K562 (cell line): ENCODE measurements around the gene NDP. TPM values are rescaled to one million over a fixed set of nuclear protein-coding genes. Genes with fewer than 3 reads are reported as not detected.

ENCODE experiments used
- ATAC-seq: fragments of 200-7000 bp; cut with Tn5 transposase; 3 replicates; pipeline ENCODE4 v1.9.1; 2020; ENCODE audit warnings: moderate library complexity
- BruUV-seq: library from RNA; stranded (reverse); fragments of 400-500 nt; replicated peaks from 2 replicates; lab custom pipeline; 2021; lab: Mats Ljungman, UMichigan
- CTCF ChIA-PET: fragments of 300-600 bp; formaldehyde crosslinking; extraction: SDS; loops from one replicate; lab custom pipeline; 2021; ENCODE audit warnings: low intra/inter-chr PET ratio; lab: Yijun Ruan, JAX
- POLR2A ChIA-PET: fragments of 300-600, 350-650 bp; sonication (Branson Sonifier 250); formaldehyde crosslinking; extraction: SDS; loops from one replicate; lab custom pipeline; 2021; ENCODE audit warnings: antibody characterized with exemption, inconsistent platforms; lab: Yijun Ruan, JAX
- DNase-seq, 4 experiments: peaks; one replicate each; pipeline versions ENCODE4 v3.0.0 to v3.0.0-alpha.2; 2011 to 2018; ENCODE audit warnings: low spot score in 3 of 4, mixed read lengths in 3 of 4; ENCODE audit errors: extremely low read depth in 1 of 4
- FAIRE-seq: peaks from 2 replicates; lab custom pipeline; 2011; peaks lifted over from hg19 to GRCh38; lab: Jason Lieb, UNC
- H2AFZ ChIP-seq: 2 replicates; pipeline ENCODE4 v1.6.0; 2011; ENCODE audit warnings: low read depth, low read length, control low read depth, inconsistent platforms
- H3K27ac ChIP-seq: fragments of 200-600 bp; 3 replicates; pipeline ENCODE4 v1.8.0; 2011; ENCODE audit warnings: low read depth, mild to moderate bottlenecking, control low read depth, inconsistent platforms, low read length, moderate library complexity, mixed read lengths; ENCODE audit errors: extremely low read depth
- H3K27me3 ChIP-seq, 2 experiments: fragments of 300-600 bp in 1 of 2; 2 replicates in 1 of 2; 3 replicates in 1 of 2; pipeline versions ENCODE4 v1.6.0 to v1.8.0; 2011; ENCODE audit warnings: inconsistent platforms in 2 of 2, low read length in 2 of 2, mild to moderate bottlenecking in 1 of 2, mixed read lengths in 1 of 2, moderate library complexity in 1 of 2; ENCODE audit not compliant: control insufficient read depth in 2 of 2, insufficient read depth in 2 of 2
- H3K36me3 ChIP-seq: fragments of 300-600 bp; 3 replicates; pipeline ENCODE4 v1.8.0; 2011; ENCODE audit warnings: mild to moderate bottlenecking, low read length, inconsistent platforms; ENCODE audit not compliant: control insufficient read depth, insufficient read depth
- H3K4me1 ChIP-seq, 2 experiments: fragments of 200-600 bp in 1 of 2; replicated peaks in 1 of 2; 2 replicates in 1 of 2; 3 replicates in 1 of 2; pipeline versions ENCODE4 v1.5.1 to v1.8.0; 2011; ENCODE audit warnings: inconsistent platforms in 2 of 2, low read length in 2 of 2, mild to moderate bottlenecking in 1 of 2, mixed read lengths in 1 of 2, moderate library complexity in 1 of 2; ENCODE audit not compliant: control insufficient read depth in 2 of 2, insufficient read depth in 2 of 2
- H3K4me2 ChIP-seq: 2 replicates; pipeline ENCODE4 v1.6.1; 2011; ENCODE audit warnings: low read length, control low read depth, inconsistent platforms, mixed read lengths; ENCODE audit not compliant: insufficient read depth
- H3K4me3 ChIP-seq: fragments of 200-600 bp; sonication (generic), shearing (Covaris generic); 2 replicates; pipeline ENCODE4 v1.5.1; 2016; ENCODE audit warnings: control low read depth, inconsistent platforms
- H3K79me2 ChIP-seq: fragments of 200-600 bp; 3 replicates; pipeline ENCODE4 v1.8.0; 2011; ENCODE audit warnings: low read length, inconsistent platforms; ENCODE audit not compliant: control insufficient read depth, insufficient read depth
- H3K9ac ChIP-seq, 2 experiments: 2 replicates each; pipeline versions ENCODE4 v1.6.0 to v1.6.1; 2011; ENCODE audit warnings: low read depth in 2 of 2, low read length in 2 of 2, control low read depth in 1 of 2, inconsistent platforms in 1 of 2, mild to moderate bottlenecking in 1 of 2, mixed read lengths in 1 of 2; ENCODE audit not compliant: insufficient read depth in 1 of 2
- H3K9me1 ChIP-seq: one replicate; pipeline ENCODE4 v1.6.0; 2011; ENCODE audit warnings: inconsistent platforms, mild to moderate bottlenecking, low read length, moderate library complexity; ENCODE audit not compliant: control insufficient read depth, insufficient read depth
- H3K9me3 ChIP-seq: replicated peaks from 2 replicates; pipeline ENCODE4 v1.5.1; 2011; ENCODE audit warnings: low read depth, low read length, inconsistent platforms; ENCODE audit not compliant: control insufficient read depth, insufficient read depth
- H4K20me1 ChIP-seq: replicated peaks from 2 replicates; pipeline ENCODE4 v1.6.1; 2011; ENCODE audit warnings: low read length, inconsistent platforms, mixed read lengths; ENCODE audit not compliant: control insufficient read depth, insufficient read depth
- HEY1 ChIP-seq: fragments of 250-450 bp; sonication (Bioruptor Pico); IDR thresholded peaks from 2 replicates; pipeline ENCODE4 v1.5.0; 2020; ENCODE audit warnings: mild to moderate bottlenecking, moderate library complexity, borderline replicate concordance
- SMARCA4 ChIP-seq: fragments of 450-650 bp; IDR thresholded peaks from 2 replicates; pipeline ENCODE4 v1.6.1; 2016
- ZBTB8A ChIP-seq: fragments of 450-650 bp; IDR thresholded peaks from 2 replicates; pipeline ENCODE4 v1.6.1; 2018; ENCODE audit warnings: mild to moderate bottlenecking, moderate library complexity; ENCODE audit not compliant: partially characterized antibody
- ZFP1 ChIP-seq: fragments of 450-650 bp; formaldehyde crosslinking; IDR thresholded peaks from 2 replicates; pipeline ENCODE4 v1.4.0; 2020; ENCODE audit warnings: mild to moderate bottlenecking, mixed read lengths
- WGBS: fragments of 100-300 bp; shearing (Covaris generic); methylation state at CpG from one replicate; pipeline ENCODE4 v1.1.6; 2016; ENCODE audit warnings: low coverage, mixed read lengths; ENCODE audit not compliant: insufficient coverage; ENCODE audit errors: missing lambda C conversion rate; 5-methylcytosine and 5-hydroxymethylcytosine counted together
- in situ Hi-C: fragments of 300-500 bp; cut with MboI; formaldehyde crosslinking; loops from 4 replicates; pipeline ENCODE4 v1.15.0; 2018; ENCODE audit warnings: inconsistent platforms, mixed read lengths
- intact Hi-C: fragments of 100-400 bp; cut with micrococcal nuclease; formaldehyde crosslinking; loops from 2 replicates; pipeline ENCODE4 v1.14.2; 2022
- polyA plus RNA-seq, 8 experiments: library from polyadenylated mRNA; depleted of rRNA in 4 of 8; stranded (reverse) in 5 of 8; unstranded in 3 of 8; fragments of >200 nt; fragmentation: Nextera tagmentation in 2 of 8; fragmentation: Illumina TruSeq in 1 of 8; extraction: Ambion mirVana in 2 of 8; extraction: Trizol in 1 of 8; gene quantifications; 2 replicates each; pipeline versions ENCODE4 v1.2.1 to v1.2.3, GENCODE V29; 2011 to 2014; ENCODE audit warnings: inconsistent platforms in 1 of 8, missing spikeins in 1 of 8
- total RNA-seq, 7 experiments: library from RNA; depleted of rRNA in 6 of 7; stranded (reverse); fragments of >200 nt in 6 of 7; fragmentation: Illumina TruSeq in 2 of 7; extraction: Trizol in 2 of 7; gene quantifications; 2 replicates each; pipeline versions ENCODE4 v1.2.1 to v1.2.3, GENCODE V29; 2011 to 2021; ENCODE audit warnings: low replicate concordance in 1 of 7
- TF ChIP-seq, protein P1 (sequence below): sonication (generic); formaldehyde crosslinking; IDR thresholded peaks from 2 replicates; pipeline ENCODE4 v1.8.1; 2023; ENCODE audit warnings: mild to moderate bottlenecking, missing genetic modification reagents
- TF ChIP-seq, protein P2 (sequence below): fragments of 200-400 bp; formaldehyde crosslinking; IDR thresholded peaks from 2 replicates; pipeline ENCODE4 v1.6.1; 2017; ENCODE audit warnings: mild to moderate bottlenecking, low read depth, low read length, moderate library complexity

The NDP gene
- total and polyA plus RNA-seq, 9 of the 15 experiments (the other 6 are each of a cell fraction or from before 2014, with no cell fraction given): not detected

DNA sequence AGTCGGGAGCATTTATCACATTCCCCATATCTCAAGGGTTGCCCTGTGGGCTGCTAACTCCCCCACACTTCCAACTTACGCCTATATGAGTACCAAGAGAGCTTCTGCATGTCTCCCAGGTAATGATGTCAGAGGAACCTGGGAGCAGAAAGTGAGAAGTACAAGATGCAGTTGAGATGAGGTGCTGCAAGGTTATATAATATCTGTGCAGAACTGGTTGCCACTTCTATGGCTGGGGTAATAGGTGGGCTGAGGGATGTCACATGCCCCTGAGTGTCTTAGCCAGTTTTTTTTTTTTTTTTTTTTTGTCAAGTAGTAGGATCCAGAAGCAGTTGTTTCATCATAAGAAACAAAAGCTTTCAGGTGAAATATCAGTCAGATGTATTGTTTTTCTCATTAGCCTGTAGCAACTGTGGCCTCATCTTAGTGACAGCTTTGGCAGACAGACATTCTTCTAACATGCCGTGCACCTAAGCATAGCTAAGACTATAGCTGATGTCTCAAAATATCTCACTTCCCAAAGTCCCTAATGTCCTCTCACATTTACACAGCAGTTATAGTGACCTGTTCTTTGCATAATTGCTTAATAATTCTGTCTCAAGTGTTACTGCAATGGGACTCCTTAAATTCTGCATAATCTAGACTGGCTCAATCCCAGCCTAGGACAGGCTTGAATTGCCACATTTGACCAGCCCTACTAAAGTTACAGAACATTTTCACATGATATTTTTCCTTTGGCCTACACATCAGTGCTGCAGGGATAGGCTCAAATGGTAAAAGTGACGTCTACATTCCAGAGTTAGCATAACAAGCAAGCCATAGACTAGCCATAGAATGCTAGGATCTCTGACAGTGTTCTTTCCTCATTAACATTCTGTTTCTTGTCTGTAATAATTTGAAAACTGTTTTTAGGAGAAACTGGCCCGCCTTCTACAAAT is 73.0 kb downstream of the NDP start:
- Histone ChIP-seq H3K27ac (no peak overlapping the region), H3K4me1 (no peaks in the 10 kb centered on the region), H3K9me3 (no peaks in the 10 kb centered on the region), H3K79me2 (no peaks in the 10 kb centered on the region), H3K4me3 (no peak overlapping the region), H3K9ac (no peak overlapping the region), H4K20me1 (no peaks in the 10 kb centered on the region), H2AFZ (no peak overlapping the region), H3K4me2 (no peak overlapping the region), H3K36me3 (no peaks in the 10 kb centered on the region), H3K9me1 (no peaks in the 10 kb centered on the region), H3K27me3 (no peaks in the 10 kb centered on the region)
- DNase-seq (no peak), ATAC-seq (no peak), FAIRE-seq (no peak)
- in situ Hi-C loops (no loop called here), intact Hi-C loops (loop anchor here (10.0 kb wide), 1 partner anchor 65 kb away; no protein-coding TSS in a partner anchor)
- BruUV-seq: no TSS peak
- TF ChIP-seq HEY1 (CRISPR knock-in tag): no peak
- TF ChIP-seq, protein P1, sequence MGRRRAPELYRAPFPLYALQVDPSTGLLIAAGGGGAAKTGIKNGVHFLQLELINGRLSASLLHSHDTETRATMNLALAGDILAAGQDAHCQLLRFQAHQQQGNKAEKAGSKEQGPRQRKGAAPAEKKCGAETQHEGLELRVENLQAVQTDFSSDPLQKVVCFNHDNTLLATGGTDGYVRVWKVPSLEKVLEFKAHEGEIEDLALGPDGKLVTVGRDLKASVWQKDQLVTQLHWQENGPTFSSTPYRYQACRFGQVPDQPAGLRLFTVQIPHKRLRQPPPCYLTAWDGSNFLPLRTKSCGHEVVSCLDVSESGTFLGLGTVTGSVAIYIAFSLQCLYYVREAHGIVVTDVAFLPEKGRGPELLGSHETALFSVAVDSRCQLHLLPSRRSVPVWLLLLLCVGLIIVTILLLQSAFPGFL: no peak
- no peak for TF ChIP-seq ZBTB8A
- TF ChIP-seq ZFP1 (CRISPR knock-in tag): no peak
- no peak for TF ChIP-seq SMARCA4
- TF ChIP-seq, protein P2, sequence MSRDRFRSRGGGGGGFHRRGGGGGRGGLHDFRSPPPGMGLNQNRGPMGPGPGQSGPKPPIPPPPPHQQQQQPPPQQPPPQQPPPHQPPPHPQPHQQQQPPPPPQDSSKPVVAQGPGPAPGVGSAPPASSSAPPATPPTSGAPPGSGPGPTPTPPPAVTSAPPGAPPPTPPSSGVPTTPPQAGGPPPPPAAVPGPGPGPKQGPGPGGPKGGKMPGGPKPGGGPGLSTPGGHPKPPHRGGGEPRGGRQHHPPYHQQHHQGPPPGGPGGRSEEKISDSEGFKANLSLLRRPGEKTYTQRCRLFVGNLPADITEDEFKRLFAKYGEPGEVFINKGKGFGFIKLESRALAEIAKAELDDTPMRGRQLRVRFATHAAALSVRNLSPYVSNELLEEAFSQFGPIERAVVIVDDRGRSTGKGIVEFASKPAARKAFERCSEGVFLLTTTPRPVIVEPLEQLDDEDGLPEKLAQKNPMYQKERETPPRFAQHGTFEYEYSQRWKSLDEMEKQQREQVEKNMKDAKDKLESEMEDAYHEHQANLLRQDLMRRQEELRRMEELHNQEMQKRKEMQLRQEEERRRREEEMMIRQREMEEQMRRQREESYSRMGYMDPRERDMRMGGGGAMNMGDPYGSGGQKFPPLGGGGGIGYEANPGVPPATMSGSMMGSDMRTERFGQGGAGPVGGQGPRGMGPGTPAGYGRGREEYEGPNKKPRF: no peak
- 0% methylated on average over 5 of the region's 5 CpGs for WGBS
- ChIA-PET CTCF (no interaction called here), POLR2A (no interaction called here)

Other genes with a start within 250 kb of the NDP start
- not detected in 2 replicates for gene MAOB, start 90.9 kb downstream of the NDP start, total RNA-seq (2014; rRNA removed)
- not detected in 2 replicates for gene MAOB, start 90.9 kb downstream of the NDP start, total RNA-seq (2014; rRNA removed; fragmentation: Illumina TruSeq; extraction: Trizol)
- gene MAOB, start 90.9 kb downstream of the NDP start, total RNA-seq (2015; rRNA removed; fragmentation: Illumina TruSeq; extraction: Trizol): not detected in 2 replicates
- gene MAOB, start 90.9 kb downstream of the NDP start, total RNA-seq (2021): 0.09 and 0.13 TPM in 2 replicates
- not detected in 2 replicates for gene MAOB, start 90.9 kb downstream of the NDP start, polyA plus RNA-seq (2011; rRNA removed)
- gene MAOB, start 90.9 kb downstream of the NDP start, polyA plus RNA-seq (2014; fragmentation: Illumina TruSeq; extraction: Trizol): not detected in 2 replicates
- gene MAOB, start 90.9 kb downstream of the NDP start, polyA plus RNA-seq (2014; fragmentation: Nextera tagmentation; extraction: Ambion mirVana): not detected
- gene MAOB, start 90.9 kb downstream of the NDP start, polyA plus RNA-seq (2014; rRNA removed): 0.05 TPM in 1 of 2 replicates, not detected in the other